HL-60 (cell line): Measurements from ENCODE around the gene NTF3.

Experiments used
- CTCF ChIP-seq: IDR thresholded peaks from one replicate; pipeline ENCODE4 v1.5.1; 2011; ENCODE audit warnings: low read length, control low read depth, inconsistent platforms; ENCODE audit not compliant: insufficient read depth
- POLR2AphosphoS5 ChIP-seq: IDR thresholded peaks from 2 replicates; pipeline ENCODE4 v1.6.1; 2012; ENCODE audit warnings: low read depth
- REST ChIP-seq: IDR thresholded peaks from 2 replicates; pipeline ENCODE4 v1.6.1; 2012; ENCODE audit warnings: low read depth; ENCODE audit not compliant: insufficient replicate concordance
- SPI1 ChIP-seq: IDR thresholded peaks from 2 replicates; pipeline ENCODE4 v1.6.1; 2012; ENCODE audit warnings: low read depth, mild to moderate bottlenecking, borderline replicate concordance

GRCh38 chr12:5456030-5456429 is 24.1 kb downstream of the NTF3 start:
- TF ChIP-seq CTCF, result no peak
- TF ChIP-seq REST, result no peak
- no peak for TF ChIP-seq POLR2AphosphoS5
- TF ChIP-seq SPI1, result no peak
